BJ (cell line): ENCODE results near the gene PPIE. TPM values are rescaled to one million over a fixed set of nuclear protein-coding genes. Genes with fewer than 3 reads are reported as not detected.

ENCODE experiments used
- CTCF ChIA-PET: fragments of 350-600 bp; formaldehyde crosslinking; extraction: SDS; loops from one replicate; lab custom pipeline; 2021; ENCODE audit warnings: antibody characterized with exemption, inconsistent platforms; lab: Yijun Ruan, JAX
- POLR2A ChIA-PET: fragments of 300-600 bp; sonication (Branson Sonifier 250); formaldehyde crosslinking; extraction: SDS; loops from one replicate; lab custom pipeline; 2021; ENCODE audit warnings: antibody characterized with exemption; lab: Charles Lee
- DNase-seq: peaks from one replicate; pipeline ENCODE4 v3.0.0-alpha.2; 2011; ENCODE audit warnings: low read depth
- H3K27me3 ChIP-seq: 2 replicates; pipeline ENCODE4 v1.6.0; 2011; ENCODE audit warnings: low read length; ENCODE audit not compliant: control insufficient read depth, insufficient read depth
- H3K36me3 ChIP-seq: 2 replicates; pipeline ENCODE4 v1.5.1; 2011; ENCODE audit warnings: low read length; ENCODE audit not compliant: control insufficient read depth, insufficient read depth
- H3K4me3 ChIP-seq: 2 replicates; pipeline ENCODE4 v1.5.1; 2011; ENCODE audit warnings: low read depth, mild to moderate bottlenecking, control low read depth, low read length
- CTCF ChIP-seq: IDR thresholded peaks from 2 replicates; pipeline ENCODE4 v1.5.1; 2011; ENCODE audit warnings: low read depth, mild to moderate bottlenecking, control low read depth, inconsistent platforms, low read length, moderate library complexity; ENCODE audit not compliant: insufficient read depth
- polyA plus RNA-seq: library from polyadenylated mRNA; depleted of rRNA; stranded (reverse); fragments of >200 nt; gene quantifications from 2 replicates; pipeline ENCODE4 v1.2.3, GENCODE V29; 2011

The PPIE gene
- polyA plus RNA-seq, 1 experiment = 89.6 TPM

GRCh38 chr1:39752703-39753102 is 14.0 kb downstream of the PPIE start:
- CTCF ChIA-PET = no interaction called here

GRCh38 chr1:39753132-39754025 is 14.7 kb downstream of the PPIE start:
- Histone ChIP-seq H3K4me3 (no peak overlapping the region), H3K27me3 (no peaks in the 10 kb centered on the region), H3K36me3 (peaks cover 33% of the 10 kb centered on the region)
- CTCF ChIA-PET = no interaction called here
- no peak for TF ChIP-seq CTCF
- POLR2A ChIA-PET = no interaction called here
- no peak for DNase-seq

More at GRCh38 chr1:39752703-39753102, 14.0 kb downstream of the PPIE start:
- no peaks in the 10 kb centered on the region for H3K27me3 ChIP-seq
- no peak overlapping the region for H3K4me3 ChIP-seq
- DNase-seq = no peak
- peaks cover 33% of the 10 kb centered on the region for H3K36me3 ChIP-seq
- TF ChIP-seq CTCF = no peak
- POLR2A ChIA-PET = no interaction called here

GRCh38 chr1:39754026-39754570 is 15.4 kb downstream of the PPIE start:
- ChIA-PET CTCF (no interaction called here), POLR2A (no interaction called here)
- Histone ChIP-seq H3K36me3 (peaks cover 31% of the 10 kb centered on the region), H3K27me3 (no peaks in the 10 kb centered on the region), H3K4me3 (no peak overlapping the region)
- no peak for DNase-seq
- TF ChIP-seq CTCF = no peak

- TF ChIP-seq CTCF = no peak
- ChIA-PET POLR2A (no interaction called here), CTCF (no interaction called here)
- Histone ChIP-seq H3K27me3 (no peaks in the 10 kb centered on the region), H3K4me3 (no peak overlapping the region), H3K36me3 (peaks cover 31% of the 10 kb centered on the region)
- no peak for DNase-seq
Measured at GRCh38 chr1:39754906-39755504, 16.3 kb downstream of the PPIE start.
